ENCODE data around the gene MEI4. TPM values are rescaled to one million over a fixed set of nuclear protein-coding genes. Genes with fewer than 3 reads are reported as not detected.

The MEI4 gene
- total RNA-seq, 1 donor from 2014 or later = 0.21 TPM

GRCh38 chr6:77844822-77845221, 192.0 kb downstream of the MEI4 start:
- Histone ChIP-seq H3K27me3 (ENCODE audit: control insufficient read depth, insufficient read depth, low read length) (no peaks in the 10 kb centered on the region), H3K36me3 (ENCODE audit: control insufficient read depth, insufficient read depth, low read length) (no peaks in the 10 kb centered on the region), H3K4me3 (ENCODE audit: low read depth, low read length) (no peak overlapping the region)
- no peak for TF ChIP-seq CTCF (IDR thresholded peaks at IDR 0.05; ENCODE audit: insufficient read depth, low read length, poor library complexity, severe bottlenecking)
- DNase-seq (ENCODE audit: low read depth) = no peak

- Histone ChIP-seq H3K36me3 (ENCODE audit: control insufficient read depth, insufficient read depth, low read length) (no peaks in the 10 kb centered on the region), H3K27me3 (ENCODE audit: control insufficient read depth, insufficient read depth, low read length) (no peaks in the 10 kb centered on the region), H3K4me3 (ENCODE audit: low read depth, low read length) (no peak overlapping the region)
- no peak for DNase-seq (ENCODE audit: low read depth)
- no peak for TF ChIP-seq CTCF (IDR thresholded peaks at IDR 0.05; ENCODE audit: insufficient read depth, low read length, poor library complexity, severe bottlenecking)
These were observed 200.6 kb downstream of the MEI4 start for GRCh38 chr6:77853401-77853800.

- no peak for DNase-seq (ENCODE audit: low read depth)
- Histone ChIP-seq H3K4me3 (ENCODE audit: low read depth, low read length) (no peak overlapping the region), H3K36me3 (ENCODE audit: control insufficient read depth, insufficient read depth, low read length) (no peaks in the 10 kb centered on the region), H3K27me3 (ENCODE audit: control insufficient read depth, insufficient read depth, low read length) (no peaks in the 10 kb centered on the region)
- TF ChIP-seq CTCF (IDR thresholded peaks at IDR 0.05; ENCODE audit: insufficient read depth, low read length, poor library complexity, severe bottlenecking) = no peak
These were observed 203.6 kb downstream of the MEI4 start for GRCh38 chr6:77856391-77856790.

- TF ChIP-seq CTCF (IDR thresholded peaks at IDR 0.05; ENCODE audit: insufficient read depth, low read length, poor library complexity, severe bottlenecking) = no peak
These were observed 204.6 kb downstream of the MEI4 start for GRCh38 chr6:77857421-77857820.

GRCh38 chr6:77876300-77876699, 223.5 kb downstream of the MEI4 start:
- DNase-seq (ENCODE audit: low read depth) = no peak
- TF ChIP-seq CTCF (IDR thresholded peaks at IDR 0.05; ENCODE audit: insufficient read depth, low read length, poor library complexity, severe bottlenecking) = no peak

More at GRCh38 chr6:77857421-77857820, 204.6 kb downstream of the MEI4 start:
- Histone ChIP-seq H3K36me3 (ENCODE audit: control insufficient read depth, insufficient read depth, low read length) (no peaks in the 10 kb centered on the region), H3K27me3 (ENCODE audit: control insufficient read depth, insufficient read depth, low read length) (no peaks in the 10 kb centered on the region), H3K4me3 (ENCODE audit: low read depth, low read length) (no peak overlapping the region)
- DNase-seq (ENCODE audit: low read depth) = no peak

GRCh38 chr6:77879527-77879926, 226.7 kb downstream of the MEI4 start:
- Histone ChIP-seq H3K36me3 (ENCODE audit: control insufficient read depth, insufficient read depth, low read length) (no peaks in the 10 kb centered on the region), H3K27me3 (ENCODE audit: control insufficient read depth, insufficient read depth, low read length) (no peaks in the 10 kb centered on the region), H3K4me3 (ENCODE audit: low read depth, low read length) (no peak overlapping the region)
- TF ChIP-seq CTCF (IDR thresholded peaks at IDR 0.05; ENCODE audit: insufficient read depth, low read length, poor library complexity, severe bottlenecking) = no peak
- DNase-seq (ENCODE audit: low read depth) = no peak

More at GRCh38 chr6:77876300-77876699, 223.5 kb downstream of the MEI4 start:
- Histone ChIP-seq H3K27me3 (ENCODE audit: control insufficient read depth, insufficient read depth, low read length) (no peaks in the 10 kb centered on the region), H3K36me3 (ENCODE audit: control insufficient read depth, insufficient read depth, low read length) (no peaks in the 10 kb centered on the region), H3K4me3 (ENCODE audit: low read depth, low read length) (no peak overlapping the region)
